BLaER1 treated with 17β-estradiol and CSF1 and Interleukin-3, amounts not matched to agents 10 nM and 100 nM (cell line): ENCODE measurements around the gene TRPM3.

Source experiments
- H3K27ac ChIP-seq, 11 experiments: shearing (Covaris generic); formaldehyde crosslinking; 2 replicates each; pipeline ENCODE4 v1.8.1; 2022
- H3K27me3 ChIP-seq, 11 experiments: shearing (Covaris generic); formaldehyde crosslinking; 2 replicates each; pipeline ENCODE4 v1.8.1; 2022
- H3K36me3 ChIP-seq, 11 experiments: shearing (Covaris generic); formaldehyde crosslinking; 2 replicates each; pipeline ENCODE4 v1.8.1; 2022
- H3K4me1 ChIP-seq, 10 experiments: shearing (Covaris generic); formaldehyde crosslinking; 2 replicates each; pipeline ENCODE4 v1.8.1; 2022
- H3K4me2 ChIP-seq, 11 experiments: shearing (Covaris generic); formaldehyde crosslinking; 2 replicates each; pipeline ENCODE4 v1.8.1; 2022
- H3K4me3 ChIP-seq, 10 experiments: shearing (Covaris generic); formaldehyde crosslinking; 2 replicates each; pipeline ENCODE4 v1.8.1; 2022
- H3K9ac ChIP-seq, 11 experiments: shearing (Covaris generic); formaldehyde crosslinking; 2 replicates each; pipeline ENCODE4 v1.8.1; 2022
- H3K9me3 ChIP-seq, 11 experiments: shearing (Covaris generic); formaldehyde crosslinking; replicated peaks in 1 of 11; 2 replicates each; pipeline ENCODE4 v1.8.1; 2022
- H4K20me1 ChIP-seq, 11 experiments: shearing (Covaris generic); formaldehyde crosslinking; 2 replicates each; pipeline ENCODE4 v1.8.1; 2022
- Cebpa-rat ChIP-seq, 11 experiments: shearing (Covaris generic); IDR thresholded peaks; 2 replicates each; pipeline ENCODE4 v1.8.1; 2022

The TRPM3 gene

GRCh38 chr9:70878576-70878975, 242.8 kb downstream of the TRPM3 start:
- Histone ChIP-seq H3K9ac (no peak overlapping the region), H3K9me3 (no peaks in the 10 kb centered on the region), H3K27ac (no peak overlapping the region), H3K4me2 (no peak overlapping the region), H3K36me3 (no peaks in the 10 kb centered on the region), H4K20me1 (no peaks in the 10 kb centered on the region), H3K4me1 (peaks cover 0 to 1% (median 0%) of the 10 kb centered on the region in 10 experiments; a peak in 1 of 20 replicates), H3K4me3 (no peak overlapping the region), H3K27me3 (no peaks in the 10 kb centered on the region)
- no peak for TF ChIP-seq Cebpa-rat (IDR thresholded peaks at IDR 0.05)

DNA sequence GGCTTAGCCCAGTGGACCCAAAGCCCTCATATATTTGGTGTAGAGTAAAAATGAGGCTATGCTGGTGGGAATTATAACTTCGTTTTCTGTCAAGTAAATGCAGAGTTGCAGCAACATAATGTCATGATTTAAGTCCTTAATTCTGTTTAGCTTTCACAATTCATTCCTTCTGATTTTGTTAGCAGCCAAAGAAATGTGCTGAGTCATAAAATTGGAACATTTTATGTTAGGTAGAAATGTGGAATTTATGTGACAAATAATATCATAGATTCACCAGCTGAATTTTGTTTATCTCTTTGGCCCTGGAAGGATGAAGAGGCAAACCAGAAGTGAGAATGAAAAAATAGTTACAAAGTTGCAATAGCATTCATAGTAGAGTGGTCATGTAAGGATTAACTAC, 247.0 kb downstream of the TRPM3 start:
- Histone ChIP-seq H3K9me3 (no peaks in the 10 kb centered on the region), H3K4me2 (no peak overlapping the region), H3K27ac (no peak overlapping the region), H4K20me1 (no peaks in the 10 kb centered on the region), H3K36me3 (no peaks in the 10 kb centered on the region), H3K27me3 (no peaks in the 10 kb centered on the region), H3K4me3 (no peak overlapping the region), H3K4me1 (peaks cover 0 to 7% (median 0%) of the 10 kb centered on the region in 10 experiments; a peak in 2 of 20 replicates), H3K9ac (no peak overlapping the region)
- no peak for TF ChIP-seq Cebpa-rat (IDR thresholded peaks at IDR 0.05)

DNA sequence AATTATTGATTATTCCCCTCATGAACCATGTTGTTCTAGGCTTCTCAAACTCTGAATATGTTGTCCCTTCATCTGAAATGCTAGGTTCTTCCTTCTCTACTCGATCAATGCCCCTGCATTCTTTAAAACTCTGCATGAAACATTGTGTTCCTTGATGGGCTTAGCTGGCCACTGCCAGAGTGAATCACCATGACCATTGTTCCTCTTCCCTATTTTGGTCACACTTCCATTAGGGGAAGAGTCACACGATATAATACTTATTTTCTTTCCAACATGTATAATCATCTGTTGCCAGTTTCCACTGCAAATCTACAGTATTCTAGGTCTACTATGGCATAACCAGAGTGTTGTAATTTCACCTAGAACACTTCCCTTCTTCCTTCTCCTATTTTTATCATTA, 247.9 kb downstream of the TRPM3 start:
- no peak overlapping the region for H3K4me3 ChIP-seq
- TF ChIP-seq Cebpa-rat (IDR thresholded peaks at IDR 0.05): no peak

GRCh38 chr9:70868661-70869652, 252.5 kb downstream of the TRPM3 start:
- no peak overlapping the region for H3K27ac ChIP-seq
- H3K4me3 ChIP-seq: no peak overlapping the region
- peaks cover 0 to 11% (median 0%) of the 10 kb centered on the region in 10 experiments; a peak in 6 of 20 replicates for H3K4me1 ChIP-seq
- no peaks in the 10 kb centered on the region for H3K27me3 ChIP-seq
- no peak for TF ChIP-seq Cebpa-rat (IDR thresholded peaks at IDR 0.05)
- no peaks in the 10 kb centered on the region for H3K9me3 ChIP-seq
- no peak overlapping the region for H3K9ac ChIP-seq
- H3K36me3 ChIP-seq: no peaks in the 10 kb centered on the region
- no peaks in the 10 kb centered on the region for H4K20me1 ChIP-seq
- 0 out of 22 replicates have a peak overlapping the region, but pooled peaks of 1 of the 11 experiments have one; percentile 0 for H3K4me2 ChIP-seq

More for the DNA sequence above, 247.9 kb downstream of the TRPM3 start:
- peaks cover 0 to 7% (median 0%) of the 10 kb centered on the region in 10 experiments; a peak in 2 of 20 replicates for H3K4me1 ChIP-seq
- H3K27me3 ChIP-seq: no peaks in the 10 kb centered on the region
- H3K9me3 ChIP-seq: no peaks in the 10 kb centered on the region
- peak overlapping the region in 2 of 11 experiments; percentile 2 to 13; a peak in 1 of 22 replicates for H3K4me2 ChIP-seq
- no peaks in the 10 kb centered on the region for H4K20me1 ChIP-seq
- H3K27ac ChIP-seq: no peak overlapping the region
- no peak overlapping the region for H3K9ac ChIP-seq
- H3K36me3 ChIP-seq: no peaks in the 10 kb centered on the region

GRCh38 chr9:70868041-70868440, 253.4 kb downstream of the TRPM3 start:
- no peaks in the 10 kb centered on the region for H3K9me3 ChIP-seq
- TF ChIP-seq Cebpa-rat (IDR thresholded peaks at IDR 0.05): no peak
- no peak overlapping the region for H3K27ac ChIP-seq
- H3K4me3 ChIP-seq: no peak overlapping the region
- no peak overlapping the region for H3K9ac ChIP-seq
- no peaks in the 10 kb centered on the region for H3K27me3 ChIP-seq
- H4K20me1 ChIP-seq: no peaks in the 10 kb centered on the region
- H3K36me3 ChIP-seq: no peaks in the 10 kb centered on the region
- peak overlapping the region in 3 of 11 experiments; percentile 0 to 16 (median 14); a peak in 2 of 22 replicates for H3K4me2 ChIP-seq
- H3K4me1 ChIP-seq: peaks cover 0 to 11% (median 0%) of the 10 kb centered on the region in 10 experiments; a peak in 6 of 20 replicates

- no peak overlapping the region for H3K4me2 ChIP-seq
- no peaks in the 10 kb centered on the region for H3K9me3 ChIP-seq
- no peak overlapping the region for H3K27ac ChIP-seq
- H4K20me1 ChIP-seq: no peaks in the 10 kb centered on the region
- no peak overlapping the region for H3K9ac ChIP-seq
- H3K36me3 ChIP-seq: no peaks in the 10 kb centered on the region
- TF ChIP-seq Cebpa-rat (IDR thresholded peaks at IDR 0.05): no peak
- H3K27me3 ChIP-seq: no peaks in the 10 kb centered on the region
- no peak overlapping the region for H3K4me3 ChIP-seq
- H3K4me1 ChIP-seq: peaks cover 0 to 12% (median 6%) of the 10 kb centered on the region in 10 experiments; a peak in 12 of 20 replicates
These were observed 255.9 kb downstream of the TRPM3 start for GRCh38 chr9:70865471-70865870.

GRCh38 chr9:70861797-70862196, 259.6 kb downstream of the TRPM3 start:
- no peaks in the 10 kb centered on the region for H4K20me1 ChIP-seq
- peak overlapping the region in 5 of 11 experiments; percentile 10 to 49 (median 21); a peak in 7 of 22 replicates for H3K4me2 ChIP-seq
- no peak for TF ChIP-seq Cebpa-rat (IDR thresholded peaks at IDR 0.05)
- H3K4me1 ChIP-seq: peaks cover 0 to 12% (median 0%) of the 10 kb centered on the region in 10 experiments; a peak in 8 of 20 replicates
- no peaks in the 10 kb centered on the region for H3K27me3 ChIP-seq
- no peaks in the 10 kb centered on the region for H3K36me3 ChIP-seq
- H3K9ac ChIP-seq: no peak overlapping the region
- no peak overlapping the region for H3K4me3 ChIP-seq
- no peak overlapping the region for H3K27ac ChIP-seq
- H3K9me3 ChIP-seq: no peaks in the 10 kb centered on the region

- H3K4me2 ChIP-seq: peak overlapping the region in 4 of 11 experiments; percentile 14 to 49 (median 25); a peak in 5 of 22 replicates
- no peak overlapping the region for H3K4me3 ChIP-seq
- no peaks in the 10 kb centered on the region for H3K36me3 ChIP-seq
- TF ChIP-seq Cebpa-rat (IDR thresholded peaks at IDR 0.05): no peak
- H4K20me1 ChIP-seq: no peaks in the 10 kb centered on the region
- H3K9me3 ChIP-seq: no peaks in the 10 kb centered on the region
- no peaks in the 10 kb centered on the region for H3K27me3 ChIP-seq
- H3K27ac ChIP-seq: no peak overlapping the region
- H3K4me1 ChIP-seq: peaks cover 0 to 12% (median 0%) of the 10 kb centered on the region in 10 experiments; a peak in 8 of 20 replicates
- no peak overlapping the region for H3K9ac ChIP-seq
These were observed 260.0 kb downstream of the TRPM3 start for GRCh38 chr9:70861376-70861775.

DNA sequence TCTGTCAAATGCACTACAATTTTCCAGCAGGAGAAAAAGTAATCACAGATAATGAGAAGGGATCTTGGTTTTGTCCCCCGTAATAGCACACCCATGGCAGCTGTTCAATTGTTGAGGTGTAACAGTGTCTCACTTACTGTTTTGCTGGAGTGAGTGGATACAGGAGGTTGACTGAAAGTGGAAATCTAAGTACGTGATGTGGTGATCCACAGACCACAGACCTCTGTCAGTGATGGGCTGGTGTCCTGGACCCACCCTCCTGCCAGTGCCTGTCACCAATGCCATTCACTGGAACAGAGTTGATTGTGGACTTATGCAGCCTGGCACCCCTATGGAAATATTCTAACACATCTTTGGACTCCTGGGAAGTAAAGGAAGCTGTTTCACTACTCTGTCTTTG, 261.7 kb downstream of the TRPM3 start:
- no peak overlapping the region for H3K9ac ChIP-seq
- H3K4me3 ChIP-seq: no peak overlapping the region
- H3K27ac ChIP-seq: no peak overlapping the region
- H3K4me1 ChIP-seq: peaks cover 0 to 12% (median 0%) of the 10 kb centered on the region in 10 experiments; a peak in 8 of 20 replicates
- H3K36me3 ChIP-seq: no peaks in the 10 kb centered on the region
- no peak overlapping the region for H3K4me2 ChIP-seq
- H3K9me3 ChIP-seq: no peaks in the 10 kb centered on the region
- TF ChIP-seq Cebpa-rat (IDR thresholded peaks at IDR 0.05): no peak
- H3K27me3 ChIP-seq: no peaks in the 10 kb centered on the region
- H4K20me1 ChIP-seq: no peaks in the 10 kb centered on the region
